K562 (cell line): ENCODE data around the gene CD4. TPM values are rescaled to one million over a fixed set of nuclear protein-coding genes. Genes with fewer than 3 reads are reported as not detected.
A peak's percentile ranks its signal among the peaks of the same experiment; 100 is the strongest.

Experiments
- CREB1 ChIP-seq, 2 experiments: sonication (generic) in 1 of 2; formaldehyde crosslinking in 1 of 2; IDR thresholded peaks; 2 replicates each; pipeline versions ENCODE4 v1.6.1 to v1.8.0; 2012 to 2022; ENCODE audit warnings: inconsistent platforms in 1 of 2, mild to moderate bottlenecking in 1 of 2, missing genetic modification reagents in 1 of 2, moderate library complexity in 1 of 2
- HDAC8 ChIP-seq: fragments of 450-650 bp; IDR thresholded peaks from 2 replicates; pipeline ENCODE4 v1.6.1; 2016; ENCODE audit warnings: mild to moderate bottlenecking, missing genetic modification characterization, moderate library complexity, missing compliant biosample characterization
- HES1 ChIP-seq: fragments of 450-650 bp; IDR thresholded peaks from 2 replicates; pipeline ENCODE4 v1.6.1; 2016; ENCODE audit warnings: low read depth, mild to moderate bottlenecking, moderate library complexity
- MIER1 ChIP-seq: fragments of 450-650 bp; IDR thresholded peaks from 2 replicates; pipeline ENCODE4 v1.6.1; 2016; ENCODE audit warnings: antibody characterized with exemption, mild to moderate bottlenecking, low read depth
- NFXL1 ChIP-seq: fragments of 450-650 bp; formaldehyde crosslinking; IDR thresholded peaks from 2 replicates; pipeline ENCODE4 v1.4.0; 2021; ENCODE audit warnings: mild to moderate bottlenecking
- SLC30A9 ChIP-seq: fragments of 250-450 bp; sonication (Bioruptor Pico); IDR thresholded peaks from 2 replicates; pipeline ENCODE4 v1.8.0; 2022; ENCODE audit warnings: mild to moderate bottlenecking, moderate library complexity
- ZNF124 ChIP-seq: sonication (generic); formaldehyde crosslinking; IDR thresholded peaks from 2 replicates; pipeline ENCODE4 v1.8.1; 2022; ENCODE audit warnings: missing genetic modification reagents
- ZNF134 ChIP-seq: fragments of 250-450 bp; sonication (Bioruptor Pico); conservative IDR thresholded peaks from 2 replicates; pipeline ENCODE4 v1.4.0; 2020
- ZNF3 ChIP-seq: fragments of 250-450 bp; sonication (Bioruptor Pico); IDR thresholded peaks from 2 replicates; pipeline ENCODE4 v1.5.0; 2021; ENCODE audit warnings: mild to moderate bottlenecking, moderate library complexity
- ZNF354B ChIP-seq: fragments of 250-450 bp; sonication (Bioruptor Pico); IDR thresholded peaks from 2 replicates; pipeline ENCODE4 v1.4.0; 2020
- ZNF41 ChIP-seq: fragments of 250-450 bp; sonication (Bioruptor Pico); conservative IDR thresholded peaks from 2 replicates; pipeline ENCODE4 v1.4.0; 2020; ENCODE audit warnings: mild to moderate bottlenecking
- ZNF561 ChIP-seq: fragments of 450-650 bp; formaldehyde crosslinking; conservative IDR thresholded peaks from 2 replicates; pipeline ENCODE4 v1.4.0; 2020; ENCODE audit warnings: mild to moderate bottlenecking, moderate library complexity
- ZZZ3 ChIP-seq: fragments of 450-650 bp; IDR thresholded peaks from 2 replicates; pipeline ENCODE4 v1.6.1; 2016; ENCODE audit warnings: antibody characterized with exemption, mild to moderate bottlenecking, moderate library complexity
- polyA plus RNA-seq, 8 experiments: library from polyadenylated mRNA; depleted of rRNA in 4 of 8; stranded (reverse) in 5 of 8; unstranded in 3 of 8; fragments of >200 nt; fragmentation: Nextera tagmentation in 2 of 8; fragmentation: Illumina TruSeq in 1 of 8; extraction: Ambion mirVana in 2 of 8; extraction: Trizol in 1 of 8; gene quantifications; 2 replicates each; pipeline versions ENCODE4 v1.2.1 to v1.2.3, GENCODE V29; 2011 to 2014; ENCODE audit warnings: inconsistent platforms in 1 of 8, missing spikeins in 1 of 8
- total RNA-seq, 7 experiments: library from RNA; depleted of rRNA in 6 of 7; stranded (reverse); fragments of >200 nt in 6 of 7; fragmentation: Illumina TruSeq in 2 of 7; extraction: Trizol in 2 of 7; gene quantifications; 2 replicates each; pipeline versions ENCODE4 v1.2.1 to v1.2.3, GENCODE V29; 2011 to 2021; ENCODE audit warnings: low replicate concordance in 1 of 7
- TF ChIP-seq, protein P1 (sequence below): fragments of 250-450 bp; sonication (Bioruptor Pico); IDR thresholded peaks from 2 replicates; pipeline ENCODE4 v1.5.0; 2021; ENCODE audit warnings: mild to moderate bottlenecking, borderline replicate concordance
- TF ChIP-seq, protein P2 (sequence below): fragments of 450-650 bp; formaldehyde crosslinking; conservative IDR thresholded peaks from 2 replicates; pipeline ENCODE4 v1.4.0; 2022; ENCODE audit warnings: mild to moderate bottlenecking, missing genetic modification characterization
- TF ChIP-seq, protein P3 (sequence below): fragments of 250-450 bp; sonication (Bioruptor Pico); IDR thresholded peaks from 2 replicates; pipeline ENCODE4 v1.8.0; 2021; ENCODE audit warnings: borderline replicate concordance, mild to moderate bottlenecking, moderate library complexity; ENCODE audit not compliant: poor library complexity, severe bottlenecking
- TF ChIP-seq, protein P4 (sequence below): fragments of 250-450 bp; sonication (Bioruptor Pico); IDR thresholded peaks from 2 replicates; pipeline ENCODE4 v1.4.0; 2020; ENCODE audit warnings: mild to moderate bottlenecking
- TF ChIP-seq, protein P5 (sequence below): sonication (generic); formaldehyde crosslinking; IDR thresholded peaks from 2 replicates; pipeline ENCODE4 v1.9.0; 2022; ENCODE audit warnings: mild to moderate bottlenecking, missing genetic modification reagents

The CD4 gene
- total and polyA plus RNA-seq, 9 of the 15 experiments (the other 6 are each of a cell fraction or from before 2014, with no cell fraction given): 0.06 to 0.27 (median 0.09) TPM; not detected in 5

DNA sequence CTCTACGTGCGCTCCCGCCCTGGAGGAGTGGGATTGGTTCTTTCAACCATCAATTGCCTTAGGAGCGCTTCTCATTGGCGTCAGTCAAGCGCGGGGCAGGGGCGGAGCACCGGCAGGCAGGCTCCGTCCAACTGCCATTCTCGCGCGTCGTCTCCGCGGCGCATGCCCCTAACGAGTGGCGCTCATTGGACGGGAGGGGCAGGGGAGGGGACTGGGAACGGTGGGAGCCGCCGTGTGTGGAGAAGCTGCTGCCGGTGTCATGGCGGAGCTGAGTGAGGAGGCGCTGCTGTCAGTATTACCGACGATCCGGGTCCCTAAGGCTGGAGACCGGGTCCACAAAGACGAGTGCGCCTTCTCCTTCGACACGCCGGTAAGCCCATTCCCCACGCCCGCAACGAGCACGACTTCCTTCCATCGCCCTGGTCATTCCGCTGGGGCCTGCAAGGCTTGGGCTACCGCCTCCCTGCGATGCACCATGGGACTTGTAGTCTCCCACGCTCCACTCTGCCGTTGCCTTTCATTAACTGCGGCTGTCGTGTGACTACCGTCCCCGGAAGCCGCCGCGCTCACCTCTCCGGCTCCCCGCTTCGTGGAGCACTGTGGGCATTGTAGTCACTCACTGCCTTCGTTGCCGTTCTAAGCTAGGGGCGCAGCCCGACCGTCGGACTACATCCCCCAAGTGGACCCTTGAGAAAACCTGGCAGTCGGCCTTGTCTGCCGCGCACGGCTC is 62.8 kb downstream of the CD4 start, which contains the start of gene USP5 (continued):
- TF ChIP-seq, protein P1, sequence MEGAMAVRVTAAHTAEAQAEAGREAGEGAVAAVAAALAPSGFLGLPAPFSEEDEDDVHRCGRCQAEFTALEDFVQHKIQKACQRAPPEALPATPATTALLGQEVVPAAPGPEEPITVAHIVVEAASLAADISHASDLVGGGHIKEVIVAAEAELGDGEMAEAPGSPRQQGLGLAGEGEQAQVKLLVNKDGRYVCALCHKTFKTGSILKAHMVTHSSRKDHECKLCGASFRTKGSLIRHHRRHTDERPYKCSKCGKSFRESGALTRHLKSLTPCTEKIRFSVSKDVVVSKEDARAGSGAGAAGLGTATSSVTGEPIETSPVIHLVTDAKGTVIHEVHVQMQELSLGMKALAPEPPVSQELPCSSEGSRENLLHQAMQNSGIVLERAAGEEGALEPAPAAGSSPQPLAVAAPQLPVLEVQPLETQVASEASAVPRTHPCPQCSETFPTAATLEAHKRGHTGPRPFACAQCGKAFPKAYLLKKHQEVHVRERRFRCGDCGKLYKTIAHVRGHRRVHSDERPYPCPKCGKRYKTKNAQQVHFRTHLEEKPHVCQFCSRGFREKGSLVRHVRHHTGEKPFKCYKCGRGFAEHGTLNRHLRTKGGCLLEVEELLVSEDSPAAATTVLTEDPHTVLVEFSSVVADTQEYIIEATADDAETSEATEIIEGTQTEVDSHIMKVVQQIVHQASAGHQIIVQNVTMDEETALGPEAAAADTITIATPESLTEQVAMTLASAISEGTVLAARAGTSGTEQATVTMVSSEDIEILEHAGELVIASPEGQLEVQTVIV (CRISPR knock-in tag): no peak
- TF ChIP-seq ZNF3 (no peak), SLC30A9 (no peak), ZNF561 (CRISPR knock-in tag) (no peak), MIER1 (no peak), ZZZ3 (no peak), ZNF41 (CRISPR knock-in tag) (peak; percentile 71; the same call in 1 of the 2 replicates), NFXL1 (CRISPR knock-in tag) (0 out of 2 replicates have a peak, but pooled peaks have one; percentile 49), ZNF124 (CRISPR knock-in tag) (no peak), HES1 (no peak), ZNF354B (CRISPR knock-in tag) (peak; percentile 80; the same call in 1 of the 2 replicates), ZNF134 (CRISPR knock-in tag) (peak; percentile 83), HDAC8 (tag) (peak; percentile 94; the same call in 1 of the 2 replicates), CREB1 (IDR thresholded peaks at IDR 0.05) (peak; percentile 77), CREB1 (CRISPR knock-in tag; IDR thresholded peaks at IDR 0.05) (peak; percentile 89)
- TF ChIP-seq, protein P2, sequence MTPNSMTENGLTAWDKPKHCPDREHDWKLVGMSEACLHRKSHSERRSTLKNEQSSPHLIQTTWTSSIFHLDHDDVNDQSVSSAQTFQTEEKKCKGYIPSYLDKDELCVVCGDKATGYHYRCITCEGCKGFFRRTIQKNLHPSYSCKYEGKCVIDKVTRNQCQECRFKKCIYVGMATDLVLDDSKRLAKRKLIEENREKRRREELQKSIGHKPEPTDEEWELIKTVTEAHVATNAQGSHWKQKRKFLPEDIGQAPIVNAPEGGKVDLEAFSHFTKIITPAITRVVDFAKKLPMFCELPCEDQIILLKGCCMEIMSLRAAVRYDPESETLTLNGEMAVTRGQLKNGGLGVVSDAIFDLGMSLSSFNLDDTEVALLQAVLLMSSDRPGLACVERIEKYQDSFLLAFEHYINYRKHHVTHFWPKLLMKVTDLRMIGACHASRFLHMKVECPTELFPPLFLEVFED (CRISPR knock-in tag): peak; percentile 80; the same call in 1 of the 2 replicates
- TF ChIP-seq, protein P3, sequence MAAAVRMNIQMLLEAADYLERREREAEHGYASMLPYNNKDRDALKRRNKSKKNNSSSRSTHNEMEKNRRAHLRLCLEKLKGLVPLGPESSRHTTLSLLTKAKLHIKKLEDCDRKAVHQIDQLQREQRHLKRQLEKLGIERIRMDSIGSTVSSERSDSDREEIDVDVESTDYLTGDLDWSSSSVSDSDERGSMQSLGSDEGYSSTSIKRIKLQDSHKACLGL (CRISPR knock-in tag): peak; percentile 15
- TF ChIP-seq, protein P4, sequence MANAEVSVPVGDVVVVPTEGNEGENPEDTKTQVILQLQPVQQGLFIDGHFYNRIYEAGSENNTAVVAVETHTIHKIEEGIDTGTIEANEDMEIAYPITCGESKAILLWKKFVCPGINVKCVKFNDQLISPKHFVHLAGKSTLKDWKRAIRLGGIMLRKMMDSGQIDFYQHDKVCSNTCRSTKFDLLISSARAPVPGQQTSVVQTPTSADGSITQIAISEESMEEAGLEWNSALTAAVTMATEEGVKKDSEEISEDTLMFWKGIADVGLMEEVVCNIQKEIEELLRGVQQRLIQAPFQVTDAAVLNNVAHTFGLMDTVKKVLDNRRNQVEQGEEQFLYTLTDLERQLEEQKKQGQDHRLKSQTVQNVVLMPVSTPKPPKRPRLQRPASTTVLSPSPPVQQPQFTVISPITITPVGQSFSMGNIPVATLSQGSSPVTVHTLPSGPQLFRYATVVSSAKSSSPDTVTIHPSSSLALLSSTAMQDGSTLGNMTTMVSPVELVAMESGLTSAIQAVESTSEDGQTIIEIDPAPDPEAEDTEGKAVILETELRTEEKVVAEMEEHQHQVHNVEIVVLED (CRISPR knock-in tag): peak; percentile 82
- TF ChIP-seq, protein P5, sequence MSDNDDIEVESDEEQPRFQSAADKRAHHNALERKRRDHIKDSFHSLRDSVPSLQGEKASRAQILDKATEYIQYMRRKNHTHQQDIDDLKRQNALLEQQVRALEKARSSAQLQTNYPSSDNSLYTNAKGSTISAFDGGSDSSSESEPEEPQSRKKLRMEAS: peak; percentile 75
